Fibroblast of peridontal ligament (primary cell): ENCODE measurements around the gene RPS6KA5.
"Not testable (repeated sequence)": the region's sequence is repeated elsewhere in the genome, so short reads cannot be mapped to it uniquely, and the experiment has no call there.

Source experiments
- DNase-seq: peaks from one replicate; pipeline ENCODE4 v3.0.0-alpha.2; 2010; ENCODE audit errors: extremely low read depth

The RPS6KA5 gene

DNA sequence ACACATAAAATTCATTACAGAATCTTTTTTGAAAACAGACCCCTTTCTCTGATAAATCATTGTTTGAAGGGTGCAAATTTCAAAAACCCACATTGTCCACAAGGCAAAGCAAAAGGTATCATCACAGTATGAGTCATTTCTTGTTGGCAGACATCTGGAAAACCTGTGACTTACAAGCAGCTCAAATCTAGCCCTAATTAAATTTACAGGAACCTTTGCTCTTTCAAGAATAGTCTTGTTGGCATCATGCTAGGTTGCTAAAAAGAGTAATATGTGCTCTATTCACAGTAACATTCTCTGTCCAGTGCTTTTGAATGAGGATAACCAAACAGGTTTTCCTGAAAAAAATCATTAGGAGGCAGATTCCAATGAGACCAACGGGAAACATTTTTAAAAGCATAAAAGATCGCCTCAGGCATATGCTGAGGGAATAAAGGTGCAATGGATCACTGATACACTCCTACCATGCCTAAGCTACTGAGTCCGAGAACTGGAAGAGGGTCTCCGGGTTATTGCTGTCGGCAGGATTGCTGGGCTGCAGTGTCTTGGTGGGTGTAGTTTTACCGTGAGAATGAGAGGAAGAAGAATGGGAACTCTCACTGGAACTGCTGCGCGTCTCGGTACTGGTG lies 188.7 kb downstream of the RPS6KA5 start:
- peak; percentile 49 for DNase-seq

DNA sequence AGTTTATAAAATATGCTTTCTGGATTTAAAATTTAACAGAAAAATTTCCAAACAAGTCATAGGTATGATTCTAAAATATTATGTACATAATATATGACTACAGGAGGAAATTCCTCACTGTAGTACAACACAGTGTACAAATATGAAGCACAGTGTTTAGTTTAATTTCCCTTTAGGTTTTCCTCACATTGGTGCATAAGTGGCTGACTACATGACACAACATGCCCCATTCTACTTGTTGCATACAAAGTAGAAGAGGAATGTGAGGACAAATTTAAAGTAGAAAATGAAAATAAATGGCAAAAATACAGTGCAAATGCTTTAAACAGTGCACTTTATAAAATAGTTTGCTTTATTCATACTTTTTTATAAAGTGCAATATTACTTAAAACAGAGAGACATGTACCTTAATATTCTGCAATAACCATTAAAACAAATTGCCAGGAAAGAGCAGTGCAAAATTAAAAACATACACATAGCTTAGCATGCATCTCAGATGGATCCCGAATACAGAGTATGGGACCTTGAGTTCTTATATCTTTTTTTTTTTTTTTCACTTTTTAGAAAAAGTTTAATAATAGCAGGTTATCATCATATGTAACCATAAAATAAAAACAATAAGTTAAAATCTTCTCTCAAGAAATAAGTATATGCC lies 189.4 kb downstream of the RPS6KA5 start:
- peak; percentile 15 for DNase-seq

GRCh38 chr14:90867501-90867900 lies 192.9 kb downstream of the RPS6KA5 start:
- DNase-seq: no peak

- DNase-seq: no peak
Measured at GRCh38 chr14:90866833-90867232, 193.6 kb downstream of the RPS6KA5 start.

- no peak for DNase-seq
Measured at GRCh38 chr14:90864741-90865140, 195.7 kb downstream of the RPS6KA5 start.

- no peak for DNase-seq
Measured at GRCh38 chr14:90858511-90858910, 201.9 kb downstream of the RPS6KA5 start.

GRCh38 chr14:90857866-90858265 lies 202.6 kb downstream of the RPS6KA5 start:
- peak; percentile 58 for DNase-seq

DNA sequence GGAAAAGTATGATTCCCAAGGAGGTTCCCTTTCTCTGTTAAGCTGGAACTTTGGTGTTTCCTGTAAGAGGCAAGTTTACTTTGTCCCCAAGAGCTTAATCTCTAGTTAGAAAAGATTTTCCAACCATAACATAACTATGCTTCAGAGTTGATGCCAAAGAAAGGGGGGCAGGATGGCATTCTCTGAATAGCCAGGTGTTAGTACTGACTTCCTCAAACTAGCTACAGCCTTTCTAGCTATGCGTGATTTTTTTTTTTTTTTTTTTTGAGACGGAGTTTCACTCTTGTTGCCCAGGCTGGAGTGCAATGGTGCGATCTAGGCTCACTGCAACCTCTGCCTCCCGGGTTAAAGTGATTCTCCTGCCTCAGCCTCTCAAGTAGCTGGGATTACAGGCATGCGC lies 204.3 kb downstream of the RPS6KA5 start:
- not testable (repeated sequence) for DNase-seq

DNA sequence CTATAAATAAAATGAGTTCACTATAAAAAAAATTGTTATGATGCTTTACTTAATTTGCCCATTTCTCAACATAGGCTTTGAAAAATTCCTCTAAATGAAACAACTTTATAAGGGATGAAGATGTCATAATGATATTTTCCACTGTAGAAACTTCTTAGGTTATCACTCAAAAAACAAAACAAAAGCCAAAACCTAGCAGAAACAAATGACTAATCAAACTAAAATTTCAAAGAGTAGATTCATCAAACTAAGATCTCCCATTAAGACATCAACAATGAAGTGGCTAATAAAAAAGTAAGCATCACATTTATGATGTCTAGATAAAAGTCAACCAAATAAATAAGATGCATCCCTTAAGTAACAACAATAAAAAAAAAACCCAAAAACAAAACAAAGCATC lies 207.3 kb downstream of the RPS6KA5 start:
- no peak for DNase-seq

DNA sequence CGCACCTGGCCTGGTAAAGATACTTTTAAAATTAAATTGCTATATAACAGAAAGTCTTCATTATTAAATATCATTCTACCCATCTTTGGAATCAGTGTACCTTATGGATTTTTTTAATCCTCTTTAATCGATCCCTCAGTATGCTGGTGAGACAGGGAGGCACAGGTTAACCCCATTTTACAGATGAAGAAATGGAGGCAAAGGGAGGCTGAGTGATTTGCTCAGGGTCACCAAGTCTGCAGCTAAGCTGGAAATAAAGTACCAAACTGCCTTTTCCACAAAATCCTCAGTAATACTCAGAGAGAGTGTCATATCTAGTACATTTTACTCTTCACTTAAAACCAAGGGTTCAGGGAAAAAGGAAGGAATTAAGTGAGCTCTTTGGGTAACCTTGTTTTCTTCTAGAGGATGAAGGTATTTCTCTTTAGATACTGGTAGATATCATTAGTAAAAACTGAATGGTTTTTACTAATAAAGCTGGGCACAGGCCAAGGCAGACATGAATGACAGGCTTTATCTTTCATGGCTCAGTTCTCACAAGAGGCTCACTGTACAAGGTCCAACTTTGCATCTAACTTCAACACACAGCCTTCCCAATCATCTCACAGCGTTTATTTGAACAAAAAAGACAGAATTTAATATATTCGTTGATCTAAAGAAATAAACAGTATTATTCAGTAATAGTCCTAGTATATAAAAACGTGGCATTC lies 209.0 kb downstream of the RPS6KA5 start:
- no peak for DNase-seq

- no peak for DNase-seq
Measured at GRCh38 chr14:90850487-90850886, 210.0 kb downstream of the RPS6KA5 start.

DNA sequence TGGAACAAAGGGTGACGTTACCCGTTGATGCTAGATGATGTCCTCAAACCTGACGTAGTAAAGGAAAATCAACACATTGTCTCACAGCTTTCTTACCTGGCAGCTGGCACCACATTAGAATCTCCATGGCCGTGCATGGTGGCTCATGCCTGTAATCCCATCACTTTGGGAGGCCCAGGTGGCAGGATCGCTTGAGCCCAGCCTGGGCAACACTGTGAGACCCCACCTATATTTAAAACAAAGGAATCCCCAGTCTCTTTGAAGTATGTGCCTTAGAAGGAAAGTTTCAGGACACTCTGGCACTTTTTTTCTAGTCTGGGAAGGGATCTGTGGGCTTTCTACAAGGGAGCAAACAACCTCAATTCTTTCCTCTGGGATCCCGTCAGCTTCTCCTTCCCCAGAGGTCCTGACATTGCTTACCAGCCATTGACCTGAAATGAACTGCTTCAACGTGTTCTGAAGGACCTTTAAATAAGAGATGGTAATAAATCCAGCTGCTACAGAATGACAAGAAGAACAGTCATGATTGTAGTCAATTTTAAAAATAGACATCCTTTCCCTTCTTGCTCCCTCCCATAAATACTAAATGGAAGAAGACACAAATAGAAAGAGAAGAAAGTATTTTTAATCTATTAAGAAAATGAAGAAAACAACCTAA lies 210.5 kb downstream of the RPS6KA5 start:
- no peak for DNase-seq

DNA sequence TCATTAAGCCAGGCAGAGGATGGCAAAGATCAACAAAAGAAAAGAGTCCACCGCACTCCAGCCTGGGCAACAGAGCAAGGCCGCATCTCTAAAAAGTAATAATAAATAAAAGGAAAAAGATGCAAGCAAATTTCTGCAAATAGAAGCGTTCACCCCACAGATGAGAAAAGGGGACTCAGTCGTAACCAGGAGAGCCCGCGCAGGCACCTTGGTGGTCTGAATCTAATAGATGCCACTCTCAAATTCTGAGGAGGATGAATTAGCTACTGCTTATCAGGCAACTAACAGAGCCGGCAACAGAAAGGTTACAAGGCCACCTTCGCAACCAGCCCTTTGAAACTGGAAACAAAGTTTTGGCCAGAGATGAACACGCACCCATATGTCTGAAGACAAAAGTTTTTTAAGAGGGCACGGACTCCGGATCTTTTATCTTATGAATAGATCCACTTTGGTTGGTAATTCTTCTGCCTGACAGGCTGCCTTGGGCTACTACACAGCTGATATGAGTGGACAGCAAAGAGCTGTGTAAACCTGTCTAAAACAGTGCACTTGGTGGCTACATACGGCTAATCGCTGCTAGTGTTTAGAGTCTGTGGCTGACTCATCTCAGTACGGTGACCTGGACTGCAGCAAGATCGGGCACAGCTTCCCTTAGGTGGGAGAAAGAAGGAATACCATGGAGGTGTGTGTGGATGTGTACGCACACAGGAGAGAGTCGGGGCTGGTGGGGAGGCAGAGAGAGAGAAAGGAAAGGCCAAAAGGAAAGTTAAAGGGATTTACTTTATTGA lies 211.3 kb downstream of the RPS6KA5 start:
- DNase-seq: no peak

- peak; percentile 61 for DNase-seq
Measured at GRCh38 chr14:90846511-90846910, 213.9 kb downstream of the RPS6KA5 start.

- DNase-seq: no peak
Measured at GRCh38 chr14:90844321-90844720, 216.1 kb downstream of the RPS6KA5 start.

- DNase-seq: no peak
Measured at GRCh38 chr14:90842726-90843125, 217.7 kb downstream of the RPS6KA5 start.

DNA sequence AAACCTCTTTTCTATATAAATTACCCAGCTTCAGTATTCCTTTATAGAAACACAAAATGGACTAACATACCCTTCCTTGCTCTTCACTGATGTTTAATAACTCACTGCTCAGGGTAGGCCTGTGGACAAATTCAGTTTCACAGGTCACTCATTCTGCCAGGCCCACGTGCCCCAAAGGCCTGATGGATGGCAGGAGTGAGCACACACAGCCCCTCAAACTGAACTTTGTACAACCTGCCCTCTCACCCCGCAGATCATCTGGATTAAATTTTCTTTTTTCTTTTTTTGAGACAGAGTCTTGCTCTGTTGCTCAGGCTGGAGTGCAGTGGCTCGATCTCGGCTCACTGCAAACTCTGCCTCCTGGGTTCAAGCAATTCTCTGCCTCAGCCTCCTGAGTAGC lies 219.8 kb downstream of the RPS6KA5 start:
- DNase-seq: not testable (repeated sequence)

DNA sequence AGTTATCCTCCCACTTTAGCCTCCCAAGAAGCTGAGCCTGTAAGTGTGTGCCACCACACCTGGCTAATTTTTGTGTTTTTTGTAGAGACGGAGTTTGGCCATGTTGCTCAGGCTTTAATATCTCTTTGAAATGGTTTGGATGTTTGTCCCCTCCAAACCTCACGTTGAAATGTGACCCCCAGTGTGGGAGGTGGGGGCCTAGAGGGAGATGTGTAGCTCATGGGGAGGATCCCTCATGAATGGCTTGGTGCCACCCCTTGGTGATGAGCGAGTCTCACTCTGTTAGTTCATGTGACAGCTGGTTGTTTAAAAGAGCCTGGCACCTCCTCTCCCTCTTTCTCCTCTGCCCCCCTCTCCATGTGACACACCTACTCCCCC lies 220.6 kb downstream of the RPS6KA5 start:
- no peak for DNase-seq

DNA sequence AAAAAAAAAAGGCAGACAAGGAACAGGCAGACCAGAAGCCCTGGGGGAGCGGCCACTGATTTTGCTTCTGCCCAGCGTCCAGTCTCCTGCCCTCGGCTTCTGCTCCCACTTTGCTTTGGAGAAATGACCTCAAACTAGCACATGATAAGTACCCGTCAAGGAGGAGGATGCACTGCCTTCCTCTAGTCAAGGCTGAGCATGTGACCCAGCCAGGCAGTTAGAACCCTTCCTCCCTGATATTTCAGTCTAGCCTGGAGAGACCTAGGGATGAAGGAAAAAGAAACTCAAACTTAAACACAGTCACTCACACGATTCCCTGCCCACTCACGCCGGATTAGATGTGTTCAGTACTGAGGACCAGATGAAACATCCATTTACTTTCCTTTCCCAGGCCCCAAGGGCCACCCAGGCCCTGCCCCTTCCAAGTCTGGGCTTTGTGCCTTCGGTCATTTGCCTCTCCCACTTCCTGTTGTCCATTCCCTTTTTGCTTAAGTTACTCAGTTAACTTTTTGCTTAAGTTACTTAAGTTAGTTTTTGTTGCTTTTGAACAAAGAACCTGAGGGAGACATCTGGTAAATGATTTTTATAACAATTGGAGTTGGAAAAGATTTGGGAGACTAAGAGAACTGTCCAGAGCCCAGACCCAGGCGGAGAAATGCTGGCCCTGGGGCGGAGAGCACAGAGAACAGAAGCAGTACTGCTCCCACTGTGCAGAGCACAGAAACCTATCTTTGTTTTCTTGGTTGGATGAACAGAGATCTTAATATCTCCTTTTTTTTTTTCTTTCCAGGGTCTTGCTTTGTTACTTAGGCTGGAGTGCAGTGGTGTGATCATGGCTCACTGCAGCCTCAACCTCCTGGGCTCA lies 221.2 kb downstream of the RPS6KA5 start:
- peak; percentile 80 for DNase-seq

DNA sequence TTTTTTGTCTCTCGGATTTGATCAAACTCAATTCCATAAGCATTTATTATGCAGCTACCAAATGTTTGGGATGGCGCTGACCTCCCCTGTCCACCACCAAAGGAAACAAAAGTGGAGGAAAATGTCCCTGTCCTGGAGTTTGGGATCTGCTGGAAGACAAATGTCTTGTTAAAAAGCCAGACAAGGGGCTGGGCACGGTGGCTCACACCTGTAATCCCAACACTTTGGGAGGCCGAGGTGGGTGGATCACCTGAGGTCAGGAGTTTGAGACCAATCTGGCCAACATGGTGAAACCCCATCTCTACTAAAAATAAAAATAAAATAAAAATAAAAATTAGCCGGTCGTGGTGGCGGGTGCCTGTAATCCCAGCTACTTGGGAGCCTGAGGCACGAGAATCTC lies 221.9 kb downstream of the RPS6KA5 start:
- DNase-seq: not testable (repeated sequence)

- no peak for DNase-seq
Measured at GRCh38 chr14:90837355-90837754, 223.1 kb downstream of the RPS6KA5 start.
